Measurements from ENCODE around the gene SAA1.

GRCh38 chr11:18236664-18237356, 29.3 kb upstream of the SAA1 start, which contains the start of gene SAA4:
- TF ChIP-seq CTCF (conservative IDR thresholded peaks at IDR 0.05; ENCODE audit: low read length) (no peak), EZH2phosphoT487 (IDR thresholded peaks at IDR 0.05; ENCODE audit: borderline replicate concordance, low read depth, low read length) (no peak)
